SKM-1 treated with dmso at 0.1 percent for 144 hours (cell line): Measurements from ENCODE around the gene TGFB1I1.
"Not testable (repeated sequence)": the region's sequence is repeated elsewhere in the genome, so short reads cannot be mapped to it uniquely, and the experiment has no call there.

Experiments used
- DNase-seq: peaks from one replicate; lab custom pipeline; 2025; ENCODE audit not compliant: unreplicated experiment; lab: John Stamatoyannopoulos, UW

The TGFB1I1 gene

GRCh38 chr16:31508706-31509195, 36.8 kb downstream of the TGFB1I1 start:
- DNase-seq = no peak

DNA sequence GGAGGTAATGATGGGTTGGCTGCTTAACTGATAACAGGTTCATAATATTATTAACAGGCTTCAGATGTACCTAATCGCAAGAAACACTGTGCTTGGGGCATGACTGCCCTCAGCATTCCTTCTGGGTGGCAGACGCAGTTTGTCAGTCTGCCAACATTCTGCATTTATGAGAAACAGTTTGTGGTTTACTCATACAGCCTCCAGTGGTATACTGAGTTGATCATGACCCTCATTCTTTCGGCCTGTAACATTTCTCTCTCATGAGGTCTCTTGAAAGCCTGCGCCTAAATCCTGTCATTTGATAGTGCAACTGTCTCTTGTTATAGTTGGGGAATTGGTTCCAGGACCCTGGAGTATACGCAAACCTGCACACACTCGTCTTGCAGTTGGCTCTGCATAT, 41.2 kb downstream of the TGFB1I1 start:
- no peak for DNase-seq

- DNase-seq = no peak
These were observed 41.9 kb downstream of the TGFB1I1 start for GRCh38 chr16:31513884-31514283.

DNA sequence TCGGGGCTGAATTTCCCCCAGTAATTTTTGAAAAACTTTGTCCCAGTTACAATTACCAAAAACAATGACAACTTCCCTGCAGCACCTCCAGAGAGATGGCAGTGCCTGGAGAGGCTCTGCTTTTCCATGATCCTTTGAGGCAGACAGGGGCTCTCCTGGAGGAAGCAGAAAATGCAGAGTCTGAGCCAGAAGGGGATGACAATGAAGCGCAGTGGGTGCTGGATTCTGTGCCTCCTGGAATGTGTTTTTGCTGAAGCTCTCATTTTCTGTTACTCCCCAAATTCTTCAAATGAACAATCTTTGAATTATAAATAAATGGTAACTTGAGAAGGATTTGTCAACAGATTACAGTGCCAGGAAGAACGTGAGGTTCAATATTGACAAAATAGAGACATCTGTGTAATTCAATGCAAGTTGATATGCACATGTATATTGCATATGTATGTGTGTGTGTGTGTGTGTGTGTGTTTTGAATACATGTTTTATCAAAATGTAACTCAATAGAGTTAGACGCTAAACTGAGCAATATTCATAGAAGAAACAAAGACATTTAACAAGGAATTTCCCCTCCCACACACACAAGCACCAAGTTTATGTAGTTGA, 45.9 kb downstream of the TGFB1I1 start:
- no peak for DNase-seq

DNA sequence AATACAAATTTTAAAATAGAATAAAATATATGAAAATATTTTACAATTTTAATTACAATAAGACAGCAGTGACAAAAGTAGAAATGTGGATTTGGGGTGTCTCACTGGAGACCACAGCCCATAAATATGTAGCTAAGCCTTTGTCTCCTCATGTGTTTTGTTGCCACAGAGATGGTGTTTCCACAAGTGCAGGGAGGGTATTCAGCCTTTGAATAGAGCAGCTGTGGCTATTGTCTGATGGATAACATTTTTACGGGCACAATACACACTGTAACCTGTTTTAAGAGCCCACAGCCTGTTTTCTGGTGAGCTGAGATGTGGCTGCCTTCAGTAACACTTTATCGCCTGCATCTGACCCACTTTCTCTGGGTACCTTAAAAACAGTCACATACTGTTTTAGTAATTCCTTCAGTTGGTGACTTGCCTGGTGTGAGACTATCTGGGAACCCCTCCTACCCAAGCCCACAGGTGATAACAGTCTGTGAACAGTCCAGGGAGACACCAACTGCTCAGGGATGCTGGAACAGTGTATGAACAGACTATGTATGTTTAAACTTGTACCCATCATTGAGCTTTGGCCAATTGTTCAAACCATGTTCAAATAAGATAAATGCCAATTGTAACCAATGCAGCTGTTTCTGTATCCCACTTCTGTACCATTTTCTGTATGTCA, 47.9 kb downstream of the TGFB1I1 start:
- DNase-seq = no peak

GRCh38 chr16:31521368-31521767, 49.4 kb downstream of the TGFB1I1 start:
- no peak for DNase-seq

GRCh38 chr16:31522071-31522470, 50.1 kb downstream of the TGFB1I1 start:
- DNase-seq = no peak

GRCh38 chr16:31523768-31524167, 51.8 kb downstream of the TGFB1I1 start:
- not testable (repeated sequence) for DNase-seq

GRCh38 chr16:31525113-31525512, 53.2 kb downstream of the TGFB1I1 start:
- no peak for DNase-seq
